Central memory CD8-positive, alpha-beta T cell (primary cell): ENCODE data around the gene TRIO.

Experiments used
- ATAC-seq: fragments of 150-1000 bp; cut with Tn5 transposase; replicated peaks from 2 replicates; pipeline ENCODE4 v1.10.0; 2022; ENCODE audit warnings: mild to moderate bottlenecking, moderate FRiP score, moderate number of reproducible peaks; ENCODE audit not compliant: poor library complexity, severe bottlenecking; ENCODE audit errors: extremely low read depth
- DNase-seq, 2 donors: peaks; one replicate each; pipeline ENCODE4 v3.0.0; 2021; ENCODE audit warnings: low spot score in 2 of 2
- H3K27ac Mint-ChIP-seq: one replicate; pipeline ENCODE4 v1.8.0; 2022; ENCODE audit warnings: low read depth, mild to moderate bottlenecking, moderate library complexity, mixed read lengths
- H3K27me3 Mint-ChIP-seq: one replicate; pipeline ENCODE4 v1.8.0; 2022; ENCODE audit warnings: mixed read lengths
- H3K36me3 Mint-ChIP-seq: one replicate; pipeline ENCODE4 v1.8.0; 2022; ENCODE audit warnings: mild to moderate bottlenecking, moderate library complexity, mixed read lengths; ENCODE audit not compliant: insufficient read depth
- H3K4me1 Mint-ChIP-seq: one replicate; pipeline ENCODE4 v1.8.0; 2022; ENCODE audit warnings: mixed read lengths
- H3K4me3 Mint-ChIP-seq: one replicate; pipeline ENCODE4 v1.8.0; 2022; ENCODE audit warnings: mild to moderate bottlenecking, moderate library complexity, mixed read lengths
- H3K9me3 Mint-ChIP-seq: one replicate; pipeline ENCODE4 v1.8.0; 2022; ENCODE audit warnings: mixed read lengths

The TRIO gene

DNA sequence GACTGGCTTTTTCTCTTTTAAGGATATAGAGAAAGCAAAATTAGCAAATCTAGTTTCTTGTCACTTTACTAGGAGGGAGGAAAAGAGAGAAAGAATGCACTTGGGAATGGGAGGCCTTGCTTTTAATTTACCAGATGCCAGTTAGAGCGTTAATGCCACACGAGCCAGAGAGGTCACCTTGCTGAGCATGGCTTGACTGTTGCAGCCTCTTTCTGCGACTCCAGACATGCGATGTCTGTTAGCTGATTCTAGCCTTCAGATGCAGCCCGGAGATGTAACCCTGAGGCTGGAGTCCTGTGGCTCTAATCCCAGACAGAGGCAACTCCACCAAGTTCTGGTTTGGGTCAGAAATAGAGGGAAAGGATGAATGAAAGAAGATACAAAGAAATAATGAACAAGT is 152.5 kb downstream of the TRIO start:
- H3K4me3 Mint-ChIP-seq, result no peak overlapping the region
- H3K27ac Mint-ChIP-seq, result no peak overlapping the region
- ATAC-seq (no peak), DNase-seq (no peak)
- H3K27me3 Mint-ChIP-seq, result no peaks in the 10 kb centered on the region
- peaks cover 1% of the 10 kb centered on the region for H3K36me3 Mint-ChIP-seq
- H3K4me1 Mint-ChIP-seq, result peaks cover 5% of the 10 kb centered on the region
- H3K9me3 Mint-ChIP-seq, result no peaks in the 10 kb centered on the region

- Mint-ChIP-seq H3K9me3 (no peaks in the 10 kb centered on the region), H3K36me3 (peaks cover 1% of the 10 kb centered on the region), H3K27me3 (no peaks in the 10 kb centered on the region), H3K4me3 (no peak overlapping the region), H3K4me1 (peaks cover 5% of the 10 kb centered on the region), H3K27ac (no peak overlapping the region)
- ATAC-seq, result no peak
- DNase-seq, result no peak
These were observed 153.6 kb downstream of the TRIO start for GRCh38 chr5:14296533-14297331.

DNA sequence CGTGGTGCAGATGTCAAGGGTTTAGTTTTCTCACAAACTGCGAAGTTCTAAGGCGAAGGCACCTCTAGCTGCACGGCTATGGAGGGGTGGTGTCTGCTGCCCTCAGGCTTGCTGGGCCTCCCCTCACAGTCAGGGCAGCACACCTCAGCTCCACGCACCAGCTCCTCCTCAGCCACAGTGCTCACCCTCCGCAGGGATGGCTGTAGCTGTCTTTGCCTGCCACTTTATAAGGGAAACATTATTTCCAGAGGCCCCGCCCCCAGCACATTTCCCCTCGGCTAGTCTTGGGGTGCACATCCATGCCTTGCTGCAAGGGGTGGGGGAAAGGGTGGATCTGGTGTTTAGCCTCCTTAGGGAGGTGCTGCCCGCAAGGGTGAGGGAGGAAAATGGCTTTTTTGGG is 154.6 kb downstream of the TRIO start:
- peaks cover 4% of the 10 kb centered on the region for H3K27me3 Mint-ChIP-seq
- no peak for ATAC-seq
- peaks cover 2% of the 10 kb centered on the region for H3K9me3 Mint-ChIP-seq
- DNase-seq, result no peak
- no peak overlapping the region for H3K4me3 Mint-ChIP-seq
- H3K4me1 Mint-ChIP-seq, result peaks cover 8% of the 10 kb centered on the region
- H3K27ac Mint-ChIP-seq, result no peak overlapping the region
- H3K36me3 Mint-ChIP-seq, result no peaks in the 10 kb centered on the region

GRCh38 chr5:14298126-14298847 is 155.1 kb downstream of the TRIO start:
- no peak for ATAC-seq
- H3K27ac Mint-ChIP-seq, result no peak overlapping the region
- DNase-seq, result no peak
- H3K4me3 Mint-ChIP-seq, result no peak overlapping the region
- H3K9me3 Mint-ChIP-seq, result peaks cover 5% of the 10 kb centered on the region
- peaks cover 11% of the 10 kb centered on the region for H3K4me1 Mint-ChIP-seq
- H3K27me3 Mint-ChIP-seq, result peaks cover 9% of the 10 kb centered on the region
- no peaks in the 10 kb centered on the region for H3K36me3 Mint-ChIP-seq

- Mint-ChIP-seq H3K27me3 (peaks cover 9% of the 10 kb centered on the region), H3K9me3 (peaks cover 5% of the 10 kb centered on the region), H3K4me1 (peaks cover 11% of the 10 kb centered on the region), H3K27ac (no peak overlapping the region), H3K4me3 (no peak overlapping the region), H3K36me3 (no peaks in the 10 kb centered on the region)
- DNase-seq (no peak), ATAC-seq (no peak)
These were observed 156.5 kb downstream of the TRIO start for GRCh38 chr5:14299666-14300065.

GRCh38 chr5:14301186-14301585 is 158.0 kb downstream of the TRIO start:
- no peak for ATAC-seq
- H3K9me3 Mint-ChIP-seq, result peaks cover 5% of the 10 kb centered on the region
- H3K36me3 Mint-ChIP-seq, result no peaks in the 10 kb centered on the region
- no peak overlapping the region for H3K4me3 Mint-ChIP-seq
- peaks cover 6% of the 10 kb centered on the region for H3K4me1 Mint-ChIP-seq
- no peak overlapping the region for H3K27ac Mint-ChIP-seq
- no peak for DNase-seq
- H3K27me3 Mint-ChIP-seq, result peaks cover 9% of the 10 kb centered on the region

DNA sequence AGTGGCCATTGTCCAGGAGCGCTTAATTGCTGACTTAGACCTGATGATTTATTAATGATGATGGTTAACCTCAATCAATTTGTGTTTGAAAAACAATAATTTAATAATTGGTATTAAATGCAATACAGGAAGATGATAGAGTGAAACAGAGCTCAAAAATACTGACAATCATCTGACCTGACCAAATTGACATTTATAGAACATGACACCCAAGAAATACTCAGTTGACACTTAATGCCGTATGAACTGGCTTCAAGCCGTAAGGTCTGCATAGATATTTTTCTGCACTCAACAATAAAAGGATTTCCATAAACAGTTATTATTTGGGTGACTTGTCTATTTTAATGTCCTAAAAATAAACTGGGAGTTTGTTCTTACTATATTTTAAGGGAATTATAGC is 159.2 kb downstream of the TRIO start:
- Mint-ChIP-seq H3K4me3 (no peak overlapping the region), H3K4me1 (peaks cover 6% of the 10 kb centered on the region), H3K9me3 (peaks cover 5% of the 10 kb centered on the region), H3K36me3 (no peaks in the 10 kb centered on the region), H3K27me3 (peaks cover 9% of the 10 kb centered on the region), H3K27ac (no peak overlapping the region)
- no peak for DNase-seq
- ATAC-seq, result no peak

DNA sequence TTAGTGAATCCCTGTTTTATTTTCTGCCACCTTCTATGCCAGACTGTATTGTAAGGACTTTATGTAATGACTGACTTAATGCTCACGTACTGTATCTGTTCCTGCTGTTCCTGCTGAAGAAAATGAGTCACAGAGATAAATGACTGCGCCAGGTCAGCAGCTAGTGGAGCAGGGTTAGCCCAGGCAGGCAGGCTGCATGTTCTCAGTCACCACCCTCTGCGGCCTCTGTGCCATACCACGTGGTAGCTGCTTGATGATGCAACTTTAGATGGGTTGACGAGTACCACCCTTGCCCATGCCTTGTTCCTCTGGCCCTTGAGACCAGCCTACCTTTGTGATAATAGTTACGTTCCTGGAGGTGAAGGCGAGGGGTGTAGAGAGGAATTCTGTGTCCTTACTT is 161.9 kb downstream of the TRIO start:
- no peak for ATAC-seq
- Mint-ChIP-seq H3K27ac (no peak overlapping the region), H3K4me3 (no peak overlapping the region), H3K4me1 (peaks cover 6% of the 10 kb centered on the region), H3K9me3 (peaks cover 11% of the 10 kb centered on the region), H3K27me3 (peaks cover 16% of the 10 kb centered on the region), H3K36me3 (no peaks in the 10 kb centered on the region)
- no peak for DNase-seq

- no peak for ATAC-seq
- H3K36me3 Mint-ChIP-seq, result no peaks in the 10 kb centered on the region
- H3K27ac Mint-ChIP-seq, result no peak overlapping the region
- no peak overlapping the region for H3K4me3 Mint-ChIP-seq
- H3K4me1 Mint-ChIP-seq, result peaks cover 6% of the 10 kb centered on the region
- no peak for DNase-seq
- peaks cover 16% of the 10 kb centered on the region for H3K27me3 Mint-ChIP-seq
- H3K9me3 Mint-ChIP-seq, result peaks cover 11% of the 10 kb centered on the region
These were observed 163.2 kb downstream of the TRIO start for GRCh38 chr5:14306329-14306815.

DNA sequence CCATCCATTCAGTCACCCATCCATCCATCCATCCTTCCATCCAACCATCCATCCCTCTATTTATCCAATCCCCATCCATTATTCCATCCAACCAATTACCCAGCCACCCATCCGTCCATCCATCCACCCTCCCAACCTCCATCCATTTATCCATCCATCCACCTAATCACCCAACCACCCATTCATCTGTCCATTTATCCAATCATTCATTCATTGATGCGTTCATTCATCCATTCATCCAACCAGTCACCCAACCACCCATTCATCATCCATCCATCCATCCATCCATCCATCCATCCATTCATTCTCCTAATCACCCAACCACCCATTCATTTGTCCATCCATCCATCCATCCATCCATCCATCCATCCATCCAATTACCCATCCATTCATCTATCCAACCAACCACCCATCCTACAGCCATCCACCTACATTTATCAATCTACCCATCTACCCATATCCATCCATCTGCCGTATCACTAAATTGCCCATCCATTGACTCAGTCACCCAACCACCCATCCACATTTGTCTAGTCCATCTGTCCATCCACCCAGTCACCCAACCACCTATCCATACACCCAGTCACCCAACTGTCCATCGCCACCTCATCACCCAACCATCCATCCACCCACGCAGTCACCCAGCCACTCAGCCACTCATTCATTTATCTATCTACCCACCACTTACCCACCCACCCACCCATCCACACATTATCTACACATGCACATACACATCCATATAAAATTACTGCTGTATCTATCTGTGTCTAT is 165.4 kb downstream of the TRIO start:
- Mint-ChIP-seq H3K4me1 (no peaks in the 10 kb centered on the region), H3K9me3 (peaks cover 6% of the 10 kb centered on the region), H3K36me3 (peaks cover 1% of the 10 kb centered on the region), H3K27ac (no peak overlapping the region), H3K27me3 (peaks cover 7% of the 10 kb centered on the region), H3K4me3 (no peak overlapping the region)
- ATAC-seq (no peak), DNase-seq (no peak)

GRCh38 chr5:14309199-14309598 is 166.1 kb downstream of the TRIO start:
- DNase-seq (no peak), ATAC-seq (no peak)
- Mint-ChIP-seq H3K4me3 (no peak overlapping the region), H3K4me1 (no peaks in the 10 kb centered on the region), H3K36me3 (peaks cover 1% of the 10 kb centered on the region), H3K27me3 (peaks cover 7% of the 10 kb centered on the region), H3K27ac (no peak overlapping the region), H3K9me3 (peaks cover 6% of the 10 kb centered on the region)

- Mint-ChIP-seq H3K36me3 (peaks cover 1% of the 10 kb centered on the region), H3K27me3 (peaks cover 7% of the 10 kb centered on the region), H3K4me1 (no peaks in the 10 kb centered on the region), H3K27ac (no peak overlapping the region), H3K9me3 (peaks cover 6% of the 10 kb centered on the region), H3K4me3 (no peak overlapping the region)
- no peak for DNase-seq
- ATAC-seq, result no peak
These were observed 166.9 kb downstream of the TRIO start for GRCh38 chr5:14309878-14310531.
